Testis (tissue), 3 donors: ENCODE measurements around the gene SLC25A41. TPM values are rescaled to one million over a fixed set of nuclear protein-coding genes. Genes with fewer than 3 reads are reported as not detected.

Experiments
- DNase-seq: peaks from one replicate; pipeline ENCODE4 v3.0.0-alpha.2; 2019
- H3K27ac ChIP-seq, 2 donors: fragments of 200-600 bp; sonication (generic); one replicate each; pipeline ENCODE4 v1.5.1; 2019
- H3K27me3 ChIP-seq: fragments of 200-600 bp; sonication (generic); one replicate; pipeline ENCODE4 v1.5.1; 2019
- H3K36me3 ChIP-seq: fragments of 200-600 bp; sonication (generic); one replicate; pipeline ENCODE4 v1.5.1; 2017; ENCODE audit warnings: low read depth; ENCODE audit errors: missing control alignments
- H3K4me1 ChIP-seq: fragments of 200-600 bp; sonication (generic); one replicate; pipeline ENCODE4 v1.5.1; 2019
- H3K4me3 ChIP-seq, 2 donors: fragments of 200-600 bp; sonication (generic); one replicate each; pipeline ENCODE4 v1.5.1; 2017 to 2019
- H3K9me3 ChIP-seq: fragments of 200-600 bp; sonication (generic); one replicate; pipeline ENCODE4 v1.5.1; 2017
- CTCF ChIP-seq, 3 experiments: fragments of 450-650 bp in 2 of 3; fragments of 200-600 bp in 1 of 3; sonication (generic) in 1 of 3; IDR thresholded peaks; one replicate each; pipeline ENCODE4 v1.5.1; 2016 to 2019; ENCODE audit warnings: antibody characterized with exemption in 3 of 3, mild to moderate bottlenecking in 2 of 3, moderate library complexity in 1 of 3
- POLR2A ChIP-seq: fragments of 450-650 bp; IDR thresholded peaks from one replicate; pipeline ENCODE4 v1.6.1; 2017; ENCODE audit warnings: antibody characterized with exemption, mild to moderate bottlenecking, moderate library complexity
- WGBS, 2 donors: methylation state at CpG; one replicate each; pipeline ENCODE4 v1.1.5; 2018; 5-methylcytosine and 5-hydroxymethylcytosine counted together
- intact Hi-C: fragments of 100-400 bp; cut with DNase I; formaldehyde crosslinking; loops from one replicate; pipeline ENCODE4 v1.15.1; 2023; ENCODE audit warnings: low total_unique reads
- microRNA-seq, 2 donors: library from miRNA; unstranded; fragments of <30 nt; microRNA quantifications; one replicate each; pipeline ENCODE4, GENCODE V29; 2016; ENCODE audit warnings: borderline number of aligned reads in 2 of 2, borderline replicate concordance in 1 of 2
- polyA plus RNA-seq: library from polyadenylated mRNA; stranded (reverse); fragments of 350-450 nt; fragmentation: Illumina TruSeq; extraction: RNeasy Lipid Tissue Mini Kit (QIAGEN cat#74804); gene quantifications from one replicate; pipeline ENCODE4 v1.2.3, GENCODE V29; 2014; ENCODE audit warnings: low read depth, low replicate concordance; ENCODE audit not compliant: insufficient read depth
- small RNA-seq, 2 donors: library from RNA; depleted of rRNA; stranded (forward); fragments of <200 nt; gene quantifications; one replicate each; pipeline ENCODE3, GENCODE V24; 2016
- total RNA-seq, 2 donors: library from RNA; depleted of rRNA; stranded (reverse); fragments of >200 nt; gene quantifications; one replicate each; pipeline ENCODE4 v1.2.3, GENCODE V29; 2016

The SLC25A41 gene
- total and polyA plus RNA-seq, 3 donors from 2014 or later = 3.2 to 7.6 (median 3.9) TPM

GRCh38 chr19:6378041-6378440, 55.5 kb downstream of the SLC25A41 start:
- intact Hi-C loops = no loop called here
- peak; percentile 32 for DNase-seq
- no peak overlapping the region for H3K4me3 ChIP-seq
- H3K4me1 ChIP-seq = peaks cover 8% of the 10 kb centered on the region
- TF ChIP-seq CTCF (IDR thresholded peaks at IDR 0.05) (no peak), POLR2A (no peak)
- WGBS, 2 donors = 43 to 57% methylated on average over 4 to 6 of the region's 6 CpGs
- no peaks in the 10 kb centered on the region for H3K27me3 ChIP-seq
- H3K9me3 ChIP-seq = no peaks in the 10 kb centered on the region
- no peak overlapping the region for H3K27ac ChIP-seq
- H3K36me3 ChIP-seq = no peaks in the 10 kb centered on the region

GRCh38 chr19:6376512-6377190, 56.9 kb downstream of the SLC25A41 start:
- Histone ChIP-seq H3K4me1 (peaks cover 8% of the 10 kb centered on the region), H3K36me3 (no peaks in the 10 kb centered on the region), H3K27ac (peak overlapping the region in 1 of 2 donors; percentile 8), H3K9me3 (no peaks in the 10 kb centered on the region), H3K27me3 (no peaks in the 10 kb centered on the region), H3K4me3 (no peak overlapping the region)
- WGBS, 2 donors = 65 to 68% methylated on average over 14 to 19 of the region's 19 CpGs
- no peak for DNase-seq
- intact Hi-C loops = no loop called here
- TF ChIP-seq POLR2A (no peak), CTCF (IDR thresholded peaks at IDR 0.05) (no peak)

Small RNAs within 50 kb of the gene (microRNA-seq; reads per million reads assigned to microRNA genes)
- gene MIR3940 (4.8 to 11.8 reads per million in 2 donors), gene MIR6790 (0 to 2.8 reads per million in 2 donors), gene MIR6885 (0 to 2.1 reads per million in 2 donors)

Small RNAs within 50 kb of the gene (small RNA-seq; reads per million reads assigned to genes)
- gene MIR6790 (0 reads per million in 2 donors), gene MIR6885 (0 reads per million in 2 donors)

Other genes with a start within 250 kb of the SLC25A41 start
- gene MLLT1, start 153.8 kb downstream of the SLC25A41 start, total RNA-seq = 10 to 100 TPM; 17.3 to 22.4 TPM
- gene MLLT1, start 153.8 kb downstream of the SLC25A41 start, polyA plus RNA-seq = 32.0 TPM
- gene ACER1, start 100.2 kb downstream of the SLC25A41 start, total RNA-seq = under 1 TPM; 0.39 to 0.99 TPM
- 1.0 TPM for gene ACER1, start 100.2 kb downstream of the SLC25A41 start, polyA plus RNA-seq
- 100 to 1,000 TPM in 1 of 2 donors, 10 to 100 TPM in 1; 52.1 to 101 TPM for gene CLPP, start 72.2 kb downstream of the SLC25A41 start, total RNA-seq
- 113 TPM for gene CLPP, start 72.2 kb downstream of the SLC25A41 start, polyA plus RNA-seq
- gene ALKBH7, start 61.0 kb downstream of the SLC25A41 start, total RNA-seq = 100 to 1,000 TPM; 243 to 524 TPM
- 608 TPM for gene ALKBH7, start 61.0 kb downstream of the SLC25A41 start, polyA plus RNA-seq
- 1 to 10 TPM; 2.9 to 5.1 TPM for gene PSPN, start 57.8 kb downstream of the SLC25A41 start, total RNA-seq
- gene PSPN, start 57.8 kb downstream of the SLC25A41 start, polyA plus RNA-seq = 1.1 TPM
- gene GTF2F1, start 40.6 kb downstream of the SLC25A41 start, total RNA-seq = 10 to 100 TPM; 78.1 to 81.1 TPM
- gene GTF2F1, start 40.6 kb downstream of the SLC25A41 start, polyA plus RNA-seq = 122 TPM
- gene KHSRP, start 9.0 kb downstream of the SLC25A41 start, total RNA-seq = 100 to 1,000 TPM; 279 to 336 TPM
- 358 TPM for gene KHSRP, start 9.0 kb downstream of the SLC25A41 start, polyA plus RNA-seq
- 10 to 100 TPM; 34.3 to 38.5 TPM for gene SLC25A23, start 26.0 kb upstream of the SLC25A41 start, total RNA-seq
- 26.9 TPM for gene SLC25A23, start 26.0 kb upstream of the SLC25A41 start, polyA plus RNA-seq
- 1 to 10 TPM; 1.2 to 2.0 TPM for gene CRB3, start 30.5 kb upstream of the SLC25A41 start, total RNA-seq
- 2.3 TPM for gene CRB3, start 30.5 kb upstream of the SLC25A41 start, polyA plus RNA-seq
- gene DENND1C, start 48.0 kb upstream of the SLC25A41 start, total RNA-seq = 1 to 10 TPM; 1.9 to 3.2 TPM
- 2.9 TPM for gene DENND1C, start 48.0 kb upstream of the SLC25A41 start, polyA plus RNA-seq
- gene TUBB4A, start 68.5 kb upstream of the SLC25A41 start, total RNA-seq = 100 to 1,000 TPM; 217 to 277 TPM
- 205 TPM for gene TUBB4A, start 68.5 kb upstream of the SLC25A41 start, polyA plus RNA-seq
- gene TNFSF9, start 97.3 kb upstream of the SLC25A41 start, total RNA-seq = 1 to 10 TPM; 5.7 to 8.4 TPM
- gene TNFSF9, start 97.3 kb upstream of the SLC25A41 start, polyA plus RNA-seq = 3.1 TPM
- 1 to 10 TPM in 1 of 2 donors, not detected in 1; 1.0 TPM for gene CD70, start 157.4 kb upstream of the SLC25A41 start, total RNA-seq
- gene CD70, start 157.4 kb upstream of the SLC25A41 start, polyA plus RNA-seq = 0.63 TPM
- under 1 TPM; 0.31 to 0.47 TPM for gene TNFSF14, start 236.4 kb upstream of the SLC25A41 start, total RNA-seq
- gene TNFSF14, start 236.4 kb upstream of the SLC25A41 start, polyA plus RNA-seq = 0.69 TPM